Stimulated activated CD4-positive, alpha-beta T cell treated with anti-CD3 and anti-CD28 coated beads, Interleukin-1b, Interleukin-23, amount 100 ng/mL, for 1 hour (primary cell): ENCODE measurements around the gene ASAH2.
"Not testable (repeated sequence)": the region's sequence is repeated elsewhere in the genome, so short reads cannot be mapped to it uniquely, and the experiment has no call there.

Source experiments
- DNase-seq, 2 donors: peaks; one replicate each; pipeline ENCODE4 v3.0.0-alpha.2; 2020; ENCODE audit warnings: low read depth in 2 of 2

The ASAH2 gene

DNA sequence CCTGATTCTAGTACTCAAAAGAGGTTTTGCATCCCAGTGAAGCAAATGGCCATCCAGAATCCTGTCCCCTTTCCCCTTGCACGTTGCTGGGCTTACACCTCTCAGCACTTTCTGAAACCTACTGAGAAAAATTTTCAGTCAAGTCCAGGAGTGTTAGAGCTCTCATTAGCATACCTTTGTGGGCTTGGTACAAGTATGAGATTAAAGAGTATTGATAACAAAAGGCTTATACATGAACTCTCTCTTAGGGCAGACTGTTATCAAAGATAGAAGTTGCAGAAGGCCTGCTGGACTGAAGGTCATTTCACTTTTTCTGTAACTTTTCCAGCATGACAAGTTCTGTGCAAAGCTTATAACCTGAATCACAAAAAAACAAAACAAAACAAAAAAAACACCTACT is at the start of gene ASAH2:
Gene ASAH2 (minus strand): TSS at position 123 of the 400 bp plus-strand sequence. CDS start 2,906 bp downstream, outside the sequence.
- no peak for DNase-seq

DNA sequence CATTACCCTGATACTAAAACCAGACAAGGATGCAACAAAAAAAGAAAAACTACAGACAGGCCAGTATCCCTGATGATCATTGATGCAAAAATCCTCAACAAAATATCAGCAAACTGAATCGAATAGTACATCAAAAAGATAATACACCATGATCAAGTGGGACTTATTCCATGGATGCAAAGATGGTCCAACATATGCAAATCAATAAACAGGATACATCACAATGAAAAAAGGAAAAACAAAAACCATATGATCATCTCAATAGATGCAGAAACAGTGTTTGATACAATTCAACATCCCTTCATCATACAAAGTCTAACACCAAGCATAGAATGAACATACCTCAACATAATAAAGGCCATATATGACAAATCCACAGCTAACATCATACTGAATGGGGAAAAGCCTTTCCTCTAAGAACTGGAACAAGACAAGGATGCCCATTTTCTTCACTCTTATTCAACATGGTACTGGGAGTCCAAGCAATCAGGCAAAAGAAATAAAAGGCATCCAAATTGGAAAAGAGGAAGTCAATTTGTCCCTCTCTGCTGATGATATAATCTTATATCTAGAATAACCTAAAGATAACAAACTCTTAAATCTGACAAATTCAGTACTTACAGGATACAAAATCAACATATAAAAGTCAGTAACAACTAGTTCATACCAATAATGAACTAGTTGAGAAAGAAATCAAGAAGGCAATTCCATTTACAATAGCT is 48.8 kb upstream of the ASAH2 start:
- no peak for DNase-seq

DNA sequence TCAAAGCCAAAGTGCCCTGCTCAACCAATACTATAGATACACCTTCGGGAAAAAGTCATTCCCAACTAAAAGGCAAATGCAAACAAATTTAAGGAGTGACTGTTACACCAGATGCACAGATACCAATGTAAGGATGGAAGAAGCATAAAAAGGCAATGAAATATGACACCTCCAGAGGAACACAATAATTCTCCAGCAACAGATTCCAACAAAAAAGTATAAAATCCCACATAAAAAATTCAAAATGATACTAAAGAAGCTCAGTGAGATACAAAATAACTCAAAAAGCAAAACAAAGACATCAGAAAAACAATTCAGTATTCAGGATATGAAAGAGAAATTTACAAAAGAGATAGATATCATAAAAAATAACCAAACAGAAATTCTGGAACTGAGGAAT is 44.1 kb upstream of the ASAH2 start:
- DNase-seq = no peak

DNA sequence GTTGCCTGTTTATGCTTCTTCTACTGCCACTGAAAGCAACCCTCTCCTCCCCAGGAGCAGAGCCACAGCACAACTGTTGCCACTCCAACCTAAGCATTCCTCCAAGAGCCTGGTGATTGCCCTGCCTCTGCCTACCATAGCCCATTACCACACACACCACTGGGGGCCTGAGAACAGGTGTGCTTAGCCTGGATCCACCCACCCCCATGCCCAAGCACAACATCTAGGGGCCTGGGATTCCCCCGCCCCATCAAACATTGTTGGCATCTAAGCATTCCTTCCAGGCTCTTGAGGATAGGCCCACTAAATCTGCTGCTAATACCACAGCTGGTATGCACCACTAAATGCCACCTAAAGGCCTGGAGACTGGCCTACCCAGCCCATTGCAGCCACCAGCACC is 43.3 kb upstream of the ASAH2 start:
- DNase-seq = no peak

DNA sequence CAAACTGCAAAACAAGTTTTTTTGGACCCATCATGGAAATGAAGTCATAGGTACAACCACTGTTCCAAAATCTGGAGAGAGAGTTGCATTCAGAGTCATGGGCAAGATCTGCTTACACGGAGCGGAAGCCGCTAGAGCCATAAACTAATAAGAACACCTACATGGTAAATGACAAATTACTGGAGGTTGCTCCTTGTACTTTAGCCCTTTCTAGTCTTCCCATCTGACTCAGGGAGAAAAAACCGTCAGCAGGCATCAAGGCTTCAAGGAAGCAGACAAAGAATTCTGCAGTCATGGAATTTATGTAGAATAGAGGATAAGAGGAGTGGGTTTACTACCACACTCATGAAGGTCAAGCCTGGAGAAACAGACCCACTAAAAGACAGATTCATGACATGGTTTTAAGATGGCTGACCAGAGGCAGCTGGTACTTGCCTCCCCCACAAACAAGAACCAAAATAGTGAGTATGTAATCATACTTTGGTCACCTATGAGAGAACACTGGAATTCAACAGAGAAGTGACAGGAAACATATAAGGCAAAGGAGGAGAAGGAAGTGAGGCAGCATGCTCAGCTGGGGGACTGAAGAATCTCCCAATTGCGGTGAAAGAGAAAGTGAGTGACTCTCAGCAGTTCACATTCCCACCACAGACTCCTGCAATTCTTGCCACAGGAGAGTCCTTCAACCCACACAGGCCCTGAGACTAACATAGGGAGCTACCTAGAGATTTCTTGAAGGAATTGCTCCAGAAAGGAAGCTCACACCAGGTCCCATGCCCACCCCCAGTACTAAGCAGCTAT is 42.4 kb upstream of the ASAH2 start:
- no peak for DNase-seq

DNA sequence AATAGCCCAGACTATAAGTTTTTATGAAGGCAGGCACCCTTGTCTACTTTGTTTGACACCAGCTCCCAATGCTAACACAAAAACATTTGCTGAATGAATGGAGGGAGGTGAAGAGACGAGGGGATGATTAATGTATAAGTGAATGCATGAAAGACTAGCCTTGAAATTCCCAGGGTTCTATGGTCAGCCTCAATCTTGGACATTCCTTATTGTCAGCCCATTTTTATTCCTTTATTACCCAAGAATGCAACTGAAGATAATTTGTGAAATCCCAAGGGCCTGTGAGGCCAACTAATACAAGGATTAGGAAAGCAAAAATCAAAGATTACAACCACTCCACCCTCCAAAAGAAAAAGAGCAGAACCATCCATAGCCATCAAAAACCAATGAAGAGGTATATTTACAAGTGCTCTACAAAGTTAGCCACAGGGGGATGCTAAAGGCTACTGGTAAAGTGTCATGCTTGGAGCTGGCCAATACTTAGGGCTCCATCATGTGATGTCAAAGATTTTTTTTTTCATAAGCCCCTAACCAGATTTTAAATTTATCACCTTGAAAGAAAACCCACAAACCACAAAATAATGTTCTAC is 40.0 kb upstream of the ASAH2 start:
- DNase-seq = no peak

DNA sequence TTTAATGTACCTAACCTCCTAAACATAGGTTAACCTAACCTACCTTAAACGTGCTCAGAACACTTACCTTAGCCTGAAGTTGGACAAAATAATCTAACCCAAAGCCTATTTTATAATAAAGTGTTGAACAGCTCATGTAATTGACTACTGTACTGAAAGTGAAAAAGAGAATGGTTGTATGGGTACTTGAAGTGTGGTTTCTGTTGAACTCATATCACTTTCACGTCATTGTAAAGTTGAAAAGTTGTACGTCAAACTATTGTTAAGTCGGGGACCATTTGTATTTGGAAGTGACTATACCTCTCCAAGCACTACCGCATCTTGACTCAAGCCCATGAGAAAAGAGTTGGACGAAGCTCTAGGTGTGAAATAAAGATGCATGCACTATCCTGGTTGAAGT is 37.9 kb upstream of the ASAH2 start:
- DNase-seq = no peak

DNA sequence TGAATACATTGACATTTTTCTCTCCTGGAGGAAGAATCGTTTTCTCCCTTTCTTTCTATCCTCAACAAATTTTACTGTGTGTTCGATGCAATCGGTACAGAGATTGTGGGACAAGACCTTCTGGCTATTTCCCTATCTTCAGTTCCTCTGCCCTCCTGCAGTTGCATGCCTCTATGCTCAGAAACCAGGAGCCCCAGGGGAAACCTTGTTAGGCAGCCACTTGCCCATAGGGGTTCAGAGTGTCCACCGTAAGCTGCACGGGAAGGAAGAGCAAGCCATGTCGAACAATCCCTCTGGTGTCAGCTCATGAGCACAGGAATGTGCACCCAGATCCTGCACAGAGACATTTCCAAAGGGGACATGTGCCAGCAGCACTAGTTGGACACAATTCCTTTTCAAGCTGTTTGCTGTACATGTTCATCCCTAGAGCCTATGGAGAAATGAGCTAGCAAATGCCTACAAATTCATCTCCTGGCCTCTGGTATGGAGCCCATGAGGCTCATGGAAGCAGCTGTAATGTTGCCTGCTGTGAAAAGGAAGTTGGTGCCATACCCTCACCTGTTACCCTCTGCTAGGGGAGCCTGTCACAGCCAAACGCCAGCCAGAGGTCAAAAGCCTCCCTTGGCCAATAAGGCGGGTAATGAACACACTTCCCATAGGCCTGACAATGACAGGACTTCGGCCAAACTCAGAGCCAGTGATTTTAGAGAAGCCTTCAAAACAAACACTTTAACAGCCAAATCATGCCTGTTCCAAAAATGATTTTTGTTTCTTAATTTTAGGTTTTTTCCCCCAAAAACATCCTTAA is 35.9 kb upstream of the ASAH2 start:
- no peak for DNase-seq

DNA sequence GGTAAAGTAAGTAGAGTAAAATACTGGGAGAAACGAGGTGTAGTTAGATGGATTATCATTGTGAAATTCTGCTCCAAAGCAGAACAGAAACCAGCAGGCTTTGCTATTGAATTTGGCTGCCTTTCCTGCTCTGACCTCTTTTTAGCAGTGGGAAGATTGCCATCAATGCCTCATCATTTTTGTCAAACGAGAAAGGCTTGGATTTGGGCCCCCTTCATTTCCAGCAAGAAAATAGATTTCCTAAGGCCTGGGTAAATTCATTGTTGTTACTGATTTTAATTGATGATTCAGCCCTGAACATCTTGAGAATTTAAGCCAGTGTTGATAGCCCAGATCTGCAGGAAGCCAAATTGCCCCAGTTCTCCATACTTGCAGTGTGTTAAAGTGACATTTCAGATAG is 35.2 kb upstream of the ASAH2 start:
- no peak for DNase-seq

DNA sequence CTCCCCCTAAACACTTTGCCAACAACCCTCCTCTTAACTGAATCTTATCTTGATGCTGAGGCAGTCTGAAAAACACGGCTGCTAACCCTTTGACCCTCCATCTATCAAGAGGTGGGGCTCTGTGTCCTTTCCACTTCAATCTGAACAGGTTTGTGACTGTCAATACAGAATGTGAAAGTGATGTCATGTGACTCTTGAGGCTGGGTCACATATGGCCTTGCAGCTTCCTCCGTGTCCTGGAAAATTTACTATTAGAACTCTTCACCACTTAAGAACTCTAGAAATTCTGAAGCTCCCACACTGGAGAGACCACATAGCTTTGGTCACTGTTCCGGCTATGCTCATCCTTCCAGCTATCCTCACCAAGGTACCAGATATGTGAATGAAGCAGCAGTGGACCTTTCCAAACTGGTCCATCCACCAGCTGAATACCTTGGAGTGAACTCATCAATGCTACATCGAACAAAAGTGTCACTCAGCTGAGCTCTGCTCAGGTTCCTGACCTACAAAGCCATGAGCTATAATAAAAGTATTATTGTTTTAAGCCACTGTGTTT is 30.7 kb upstream of the ASAH2 start:
- no peak for DNase-seq

DNA sequence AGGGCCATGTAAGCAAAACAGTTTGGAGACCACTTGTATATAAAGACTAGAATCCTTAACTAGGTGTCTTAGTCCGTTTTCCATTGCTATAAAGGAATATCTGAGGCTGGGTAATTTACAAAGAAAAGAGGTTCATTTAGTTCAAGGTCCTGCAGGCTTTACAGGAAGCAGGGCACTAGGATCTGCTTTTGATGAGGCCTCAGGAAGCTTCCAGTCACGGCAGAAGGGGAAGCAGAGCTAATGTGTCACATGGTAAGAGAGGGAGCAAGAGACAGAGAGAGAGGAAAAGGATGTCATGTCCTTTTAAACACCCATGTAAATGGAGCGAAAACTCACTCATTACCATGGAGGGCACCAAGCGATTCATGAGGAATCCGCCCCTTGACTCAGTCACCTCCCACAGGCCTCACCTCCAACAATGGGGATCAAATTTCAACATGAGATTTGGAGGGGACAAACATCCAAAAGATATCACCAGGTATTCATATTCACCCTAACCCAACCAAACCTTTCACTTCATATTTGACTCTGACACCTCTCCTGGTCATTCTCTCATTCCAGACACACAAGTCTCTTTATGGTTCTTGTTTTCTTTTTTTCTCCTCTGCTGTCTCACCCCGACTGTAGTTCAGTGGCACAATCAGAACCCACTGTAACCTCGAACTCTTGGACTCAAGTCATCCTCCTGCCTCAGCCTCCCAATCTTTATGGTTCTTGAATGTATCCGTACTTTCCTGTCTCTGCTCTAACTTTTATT is 30.1 kb upstream of the ASAH2 start:
- DNase-seq = no peak

DNA sequence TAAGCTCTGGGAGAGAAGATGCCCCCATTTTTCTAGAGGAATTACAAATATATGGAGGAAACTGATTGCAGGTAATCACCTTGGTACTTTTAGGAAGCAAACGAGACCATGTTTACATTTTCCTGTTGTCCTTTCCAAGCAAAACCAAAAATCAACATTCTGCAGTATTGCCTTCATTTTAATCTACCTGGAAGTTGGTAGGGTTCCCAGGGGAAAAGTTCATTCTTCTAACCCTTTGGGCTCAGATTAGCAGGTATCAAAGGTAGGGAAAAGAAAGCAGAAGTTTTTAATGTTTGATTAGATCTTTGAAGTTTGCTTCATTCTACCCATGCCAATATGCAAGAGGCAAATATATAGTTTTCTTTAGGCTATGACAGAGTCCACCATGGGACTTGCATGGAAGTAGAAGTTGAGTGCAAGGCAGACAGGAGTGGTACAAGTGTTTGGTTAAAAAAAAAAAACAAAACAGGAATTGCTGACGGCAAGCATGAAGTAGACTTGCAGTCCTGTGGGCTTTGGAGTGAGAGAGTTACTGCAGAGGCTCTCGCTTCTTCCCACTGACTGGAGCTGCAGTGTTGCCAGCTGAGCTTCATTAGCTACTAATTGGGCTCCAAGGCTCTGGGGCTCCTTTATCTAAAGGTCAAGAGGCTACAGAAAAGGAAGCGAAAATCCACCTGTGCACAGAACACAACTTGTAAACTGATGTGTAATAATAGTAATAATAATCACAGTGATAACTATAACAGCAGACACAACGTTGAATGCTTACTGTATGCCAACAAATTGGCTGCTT is 28.9 kb upstream of the ASAH2 start:
- DNase-seq = no peak

DNA sequence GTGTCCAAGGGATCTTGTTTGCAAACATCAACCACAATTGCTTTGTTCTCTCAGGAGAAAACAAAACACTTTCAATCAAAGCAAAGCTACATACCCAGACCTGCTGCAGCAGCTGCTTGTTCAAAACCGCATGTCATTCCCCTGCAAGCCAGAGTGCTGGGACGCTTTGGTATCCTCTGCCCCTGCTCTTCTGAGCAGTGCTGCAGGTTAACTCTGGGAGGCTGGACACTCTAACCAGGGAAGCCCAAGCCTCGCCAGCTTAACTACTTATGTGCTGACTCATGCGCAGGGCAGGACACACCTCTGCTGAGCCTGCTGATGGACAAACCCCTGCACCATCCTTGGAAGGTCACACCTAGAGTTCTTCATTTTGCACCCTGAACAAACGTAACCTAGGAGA is 28.2 kb upstream of the ASAH2 start:
- no peak for DNase-seq

DNA sequence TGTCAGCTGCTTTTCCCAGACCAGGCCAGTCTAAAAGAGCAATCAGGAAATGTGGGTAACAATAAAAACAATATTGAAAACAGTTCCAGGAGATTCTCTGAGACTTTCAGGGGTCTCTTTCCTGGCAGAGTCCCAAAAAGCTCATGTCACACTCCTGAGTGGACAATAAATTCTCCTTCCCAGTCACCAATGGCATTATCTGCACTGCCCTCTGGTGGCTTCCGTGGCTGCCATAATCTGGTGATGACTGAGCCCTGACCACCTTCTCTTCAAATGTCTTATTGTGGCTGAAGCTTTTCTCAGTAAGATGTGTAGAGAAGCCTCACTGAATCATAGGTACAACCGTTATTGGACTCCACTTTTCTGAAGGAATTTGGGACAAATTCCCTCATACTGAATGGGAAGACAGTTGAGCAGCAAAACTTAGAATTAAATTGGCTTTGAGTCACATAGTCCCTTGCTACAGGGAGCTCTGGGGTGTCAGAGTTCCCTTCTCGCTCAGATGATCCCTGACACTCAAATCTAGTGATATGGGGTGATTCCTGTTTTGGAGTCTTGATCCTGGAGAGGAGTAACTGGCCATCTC is 24.4 kb upstream of the ASAH2 start:
- peak in 1 of 2 donors; percentile 1 for DNase-seq

DNA sequence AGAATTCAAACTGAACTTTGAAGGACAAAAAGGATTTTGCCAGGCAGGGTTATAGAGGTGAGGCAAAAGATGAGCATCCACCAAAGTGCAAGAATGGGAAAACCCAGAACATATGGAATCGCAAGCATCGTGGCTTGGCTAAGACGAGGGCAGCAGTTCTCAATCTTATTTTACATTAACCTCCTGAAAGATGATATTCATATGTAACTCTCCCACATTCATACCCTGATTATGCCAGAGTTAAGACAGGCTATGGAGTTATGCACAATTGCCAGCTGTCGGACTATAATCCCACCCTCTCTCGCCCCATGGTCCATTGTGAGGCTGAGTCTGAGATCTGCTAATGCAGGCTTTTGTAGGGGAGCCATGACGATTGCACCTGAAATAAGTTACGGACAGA is 21.2 kb upstream of the ASAH2 start:
- DNase-seq = no peak

DNA sequence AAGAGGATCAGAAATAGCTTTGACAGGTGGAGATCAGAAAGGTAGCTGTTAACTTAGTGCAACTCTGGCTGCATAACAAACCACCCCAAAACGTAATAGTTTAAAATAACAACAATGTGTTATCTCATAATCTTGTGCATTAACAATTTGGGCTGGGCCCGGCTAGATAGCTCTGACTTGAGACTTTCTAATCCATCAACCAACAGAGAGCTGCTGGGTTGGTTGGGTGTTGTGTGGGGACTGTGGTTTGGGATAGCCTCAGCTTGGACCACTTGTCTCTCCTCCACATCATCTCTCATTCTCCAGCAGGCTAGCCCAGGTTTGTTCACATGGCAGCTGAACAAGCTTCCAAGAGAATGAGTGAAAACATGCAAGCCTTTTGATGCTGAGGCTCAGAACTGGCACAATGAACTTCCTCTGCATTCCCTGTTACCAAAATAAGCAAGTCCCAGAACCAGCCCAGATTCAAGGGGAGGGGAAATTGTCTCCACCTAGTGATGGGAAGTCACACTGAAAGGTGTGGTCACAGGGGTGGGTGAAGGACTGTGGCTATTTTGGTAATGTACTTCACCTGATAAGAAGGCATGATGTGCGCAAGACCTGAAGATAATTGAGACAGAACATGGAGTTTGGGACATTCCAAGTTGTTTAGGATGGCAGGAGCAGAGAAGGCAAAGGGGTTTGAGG is 20.4 kb upstream of the ASAH2 start:
- DNase-seq = no peak

DNA sequence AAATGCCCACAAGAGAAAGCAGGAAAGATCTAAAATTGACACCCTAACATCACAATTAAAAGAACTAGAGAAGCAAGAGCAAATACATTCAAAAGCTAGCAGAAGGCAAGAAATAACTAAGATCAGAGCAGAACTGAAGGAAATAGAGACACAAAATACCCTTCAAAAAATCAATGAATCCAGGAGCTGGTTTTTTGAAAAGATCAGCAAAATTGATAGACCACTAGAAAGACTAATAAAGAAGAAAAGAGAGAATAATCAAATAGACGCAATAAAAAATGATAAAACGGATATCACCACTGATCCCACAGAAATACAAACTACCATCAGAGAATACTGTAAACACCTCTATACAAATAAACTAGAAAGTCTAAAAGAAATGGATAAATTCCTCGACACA is 16.6 kb upstream of the ASAH2 start:
- not testable (repeated sequence) for DNase-seq

DNA sequence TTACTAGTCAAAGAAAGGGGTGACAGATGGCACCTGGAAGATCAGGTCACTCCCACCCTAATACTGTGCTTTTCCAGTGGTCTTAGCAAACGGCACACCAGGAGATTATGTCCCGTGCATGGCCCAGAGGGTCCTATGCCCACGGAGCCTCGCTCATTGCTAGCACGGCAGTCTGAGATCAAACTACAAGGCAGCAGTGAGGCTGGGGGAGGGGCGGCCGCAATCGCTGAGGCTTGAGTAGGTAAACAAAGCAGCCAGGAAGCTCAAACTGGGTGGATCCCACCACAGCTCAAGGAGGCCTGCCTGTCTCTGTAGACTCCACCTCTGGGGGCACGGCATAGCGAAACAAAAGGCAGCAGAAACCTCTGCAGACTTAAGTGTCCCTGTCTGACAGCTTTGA is 11.3 kb upstream of the ASAH2 start:
- not testable (repeated sequence) for DNase-seq

DNA sequence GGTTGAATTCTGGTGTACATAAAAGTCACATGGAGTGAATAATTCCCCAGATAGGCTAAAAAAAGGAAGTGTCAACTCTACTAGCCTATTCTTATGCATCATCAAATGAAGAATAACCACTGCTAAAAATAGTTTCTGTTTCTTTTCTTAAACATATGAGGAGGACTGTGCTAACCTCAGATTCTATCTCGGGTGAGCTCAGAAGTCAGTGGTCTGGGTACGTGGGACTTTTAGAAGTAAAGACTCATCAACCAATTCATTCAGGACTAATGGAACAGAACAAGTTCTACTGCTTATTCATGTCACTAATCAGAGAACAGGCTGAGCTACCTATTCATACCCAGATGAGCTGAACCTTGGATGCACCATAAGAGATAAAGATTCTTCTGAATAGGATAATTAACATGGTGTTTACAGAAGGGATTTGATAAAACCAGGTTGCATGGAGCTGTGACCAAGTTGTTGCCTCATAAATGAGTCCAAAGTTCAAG is 9.5 kb upstream of the ASAH2 start:
- DNase-seq = no peak
